ENCODE data around the gene ZC3H12A. TPM values are rescaled to one million over a fixed set of nuclear protein-coding genes. Genes with fewer than 3 reads are reported as not detected.

ZC3H12A gene
- total RNA-seq, 1 experiment from 2014 or later = 9.4 TPM

DNA sequence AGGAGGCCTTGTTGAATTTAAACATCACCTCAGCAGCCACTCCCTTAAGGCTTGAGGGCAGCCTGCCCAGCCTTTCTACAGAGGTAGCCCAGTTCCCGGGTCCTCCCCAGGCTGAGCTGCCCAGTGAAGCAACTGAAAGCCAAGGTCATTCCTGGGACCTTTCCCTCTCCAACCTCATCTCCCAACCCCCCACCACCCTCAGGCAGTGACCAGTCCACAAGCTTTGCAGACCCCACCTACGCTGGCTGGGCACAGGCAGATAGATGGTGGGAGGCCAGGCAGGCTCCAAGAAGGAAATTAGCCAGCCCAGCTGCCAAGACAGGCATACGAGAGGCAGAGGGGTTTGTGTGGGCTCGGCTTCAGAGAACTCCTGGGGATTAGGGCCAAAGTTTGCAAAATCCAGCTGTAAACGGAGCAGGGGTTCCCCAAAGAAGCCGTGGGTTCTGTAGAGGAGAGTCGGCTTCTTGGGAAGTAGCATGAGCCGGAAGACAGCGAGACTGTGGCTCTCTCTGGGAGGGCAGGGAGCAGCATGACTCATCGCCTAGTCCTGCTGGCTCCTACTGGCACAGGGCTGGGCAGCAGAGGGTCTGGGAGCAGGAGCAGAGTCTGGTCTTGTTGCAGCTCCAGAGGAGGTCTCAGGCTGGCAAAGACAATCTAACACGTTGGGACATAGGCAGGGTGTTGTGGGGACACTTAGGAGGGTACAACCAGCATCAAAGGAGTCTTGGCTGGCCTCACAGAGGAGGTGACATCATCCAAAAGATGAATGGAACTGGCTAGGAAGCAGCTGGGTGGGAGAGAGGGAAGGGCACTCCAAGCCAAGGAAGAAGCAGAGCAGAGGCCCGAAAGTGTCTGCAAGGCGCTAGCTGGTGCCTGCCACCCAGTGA, 2.8 kb upstream of the ZC3H12A start:
- no TSS peak for BruUV-seq (replicated peaks)
- Histone ChIP-seq H3K4me3 (ENCODE audit: low read depth in 2 of 2, low read length in 2 of 2) (peak overlapping the region; percentile 7 to 50), H3K27ac (ENCODE audit: low read length) (peak overlapping the region; percentile 89), H3K27me3 (ENCODE audit: control insufficient read depth, insufficient read depth, low read length) (no peaks in the 10 kb centered on the region), H3K36me3 (ENCODE audit: control insufficient read depth, insufficient read depth, low read length) (no peaks in the 10 kb centered on the region), H3K9me3 (ENCODE audit: control insufficient read depth, insufficient read depth, low read depth, low read length) (no peaks in the 10 kb centered on the region), H3K4me1 (ENCODE audit: control insufficient read depth, insufficient read depth, low read length) (peaks cover 40% of the 10 kb centered on the region)
- TF ChIP-seq SIN3A (IDR thresholded peaks at IDR 0.05; ENCODE audit: borderline replicate concordance, insufficient read depth, low read depth, low read length) (0 out of 2 replicates have a peak, but pooled peaks have one; percentile 8), TCF7L2 (IDR thresholded peaks at IDR 0.05; ENCODE audit: low read depth, low read length) (peak; percentile 75; the same call in 1 of the 2 replicates)
- TF ChIP-seq, protein P1, sequence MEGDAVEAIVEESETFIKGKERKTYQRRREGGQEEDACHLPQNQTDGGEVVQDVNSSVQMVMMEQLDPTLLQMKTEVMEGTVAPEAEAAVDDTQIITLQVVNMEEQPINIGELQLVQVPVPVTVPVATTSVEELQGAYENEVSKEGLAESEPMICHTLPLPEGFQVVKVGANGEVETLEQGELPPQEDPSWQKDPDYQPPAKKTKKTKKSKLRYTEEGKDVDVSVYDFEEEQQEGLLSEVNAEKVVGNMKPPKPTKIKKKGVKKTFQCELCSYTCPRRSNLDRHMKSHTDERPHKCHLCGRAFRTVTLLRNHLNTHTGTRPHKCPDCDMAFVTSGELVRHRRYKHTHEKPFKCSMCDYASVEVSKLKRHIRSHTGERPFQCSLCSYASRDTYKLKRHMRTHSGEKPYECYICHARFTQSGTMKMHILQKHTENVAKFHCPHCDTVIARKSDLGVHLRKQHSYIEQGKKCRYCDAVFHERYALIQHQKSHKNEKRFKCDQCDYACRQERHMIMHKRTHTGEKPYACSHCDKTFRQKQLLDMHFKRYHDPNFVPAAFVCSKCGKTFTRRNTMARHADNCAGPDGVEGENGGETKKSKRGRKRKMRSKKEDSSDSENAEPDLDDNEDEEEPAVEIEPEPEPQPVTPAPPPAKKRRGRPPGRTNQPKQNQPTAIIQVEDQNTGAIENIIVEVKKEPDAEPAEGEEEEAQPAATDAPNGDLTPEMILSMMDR (IDR thresholded peaks at IDR 0.05) = no peak
- ATAC-seq (peak; percentile 84), DNase-seq (ENCODE audit: low read depth, low spot score) (peak; percentile 69)
- ChIA-PET CTCF (interaction anchor here (0.6 to 1.7 kb wide), 4 partner anchors 16 to 447 kb away, joined by 3 to 8 read pairs (median 6); partner anchors contain the start of gene MEAF6), POLR2A (interaction anchor here (0.6 kb wide), 1 partner anchor 1330 kb away, joined by 3 read pairs; no protein-coding TSS in a partner anchor)
- intact Hi-C loops (cut with micrococcal nuclease; ENCODE audit: unreplicated experiment) = no loop called here
- in situ Hi-C loops (cut with HindIII; ENCODE audit: low pct_unique_long_range_greater_than_20kb, low sequenced_read_pairs) = no loop called here

DNA sequence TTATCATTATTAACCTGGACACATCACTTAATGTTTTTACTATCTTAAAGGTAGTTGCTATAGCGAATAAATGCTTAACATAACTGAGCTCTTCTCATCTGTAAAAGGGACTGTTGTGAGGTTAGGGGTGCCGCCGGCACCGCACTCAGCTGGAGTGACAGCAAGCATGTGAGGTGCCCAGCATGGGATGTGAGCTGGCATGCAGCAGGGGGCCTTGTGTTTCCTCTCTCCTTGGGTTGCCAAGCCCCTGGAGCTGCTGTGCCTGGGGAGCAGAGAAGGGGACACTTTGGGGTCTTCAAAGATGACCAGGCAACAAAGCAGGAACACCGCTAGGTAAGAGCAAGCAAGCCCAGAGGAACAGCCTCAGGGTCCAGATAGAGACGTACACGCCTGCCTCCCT, 2.1 kb upstream of the ZC3H12A start:
- in situ Hi-C loops (cut with HindIII; ENCODE audit: low pct_unique_long_range_greater_than_20kb, low sequenced_read_pairs) (no loop called here), intact Hi-C loops (cut with micrococcal nuclease; ENCODE audit: unreplicated experiment) (no loop called here)
- H3K4me3 ChIP-seq (ENCODE audit: low read depth in 2 of 2, low read length in 2 of 2) = peak overlapping the region in 1 of 2 experiments; percentile 50; a peak in 1 of 4 replicates
- ChIA-PET POLR2A (no interaction called here), CTCF (interaction anchor here (0.7 to 1.7 kb wide), 3 partner anchors 15 to 42 kb away, joined by 3 to 7 read pairs (median 6); partner anchors contain the start of gene MEAF6)
- no peak for ATAC-seq
- no peak for DNase-seq (ENCODE audit: low read depth, low spot score)
- H3K36me3 ChIP-seq (ENCODE audit: control insufficient read depth, insufficient read depth, low read length) = no peaks in the 10 kb centered on the region
- H3K9me3 ChIP-seq (ENCODE audit: control insufficient read depth, insufficient read depth, low read depth, low read length) = no peaks in the 10 kb centered on the region
- TF ChIP-seq TCF7L2 (IDR thresholded peaks at IDR 0.05; ENCODE audit: low read depth, low read length) = no peak
- TF ChIP-seq, protein P1 (IDR thresholded peaks at IDR 0.05) = no peak
- TF ChIP-seq, protein P2, sequence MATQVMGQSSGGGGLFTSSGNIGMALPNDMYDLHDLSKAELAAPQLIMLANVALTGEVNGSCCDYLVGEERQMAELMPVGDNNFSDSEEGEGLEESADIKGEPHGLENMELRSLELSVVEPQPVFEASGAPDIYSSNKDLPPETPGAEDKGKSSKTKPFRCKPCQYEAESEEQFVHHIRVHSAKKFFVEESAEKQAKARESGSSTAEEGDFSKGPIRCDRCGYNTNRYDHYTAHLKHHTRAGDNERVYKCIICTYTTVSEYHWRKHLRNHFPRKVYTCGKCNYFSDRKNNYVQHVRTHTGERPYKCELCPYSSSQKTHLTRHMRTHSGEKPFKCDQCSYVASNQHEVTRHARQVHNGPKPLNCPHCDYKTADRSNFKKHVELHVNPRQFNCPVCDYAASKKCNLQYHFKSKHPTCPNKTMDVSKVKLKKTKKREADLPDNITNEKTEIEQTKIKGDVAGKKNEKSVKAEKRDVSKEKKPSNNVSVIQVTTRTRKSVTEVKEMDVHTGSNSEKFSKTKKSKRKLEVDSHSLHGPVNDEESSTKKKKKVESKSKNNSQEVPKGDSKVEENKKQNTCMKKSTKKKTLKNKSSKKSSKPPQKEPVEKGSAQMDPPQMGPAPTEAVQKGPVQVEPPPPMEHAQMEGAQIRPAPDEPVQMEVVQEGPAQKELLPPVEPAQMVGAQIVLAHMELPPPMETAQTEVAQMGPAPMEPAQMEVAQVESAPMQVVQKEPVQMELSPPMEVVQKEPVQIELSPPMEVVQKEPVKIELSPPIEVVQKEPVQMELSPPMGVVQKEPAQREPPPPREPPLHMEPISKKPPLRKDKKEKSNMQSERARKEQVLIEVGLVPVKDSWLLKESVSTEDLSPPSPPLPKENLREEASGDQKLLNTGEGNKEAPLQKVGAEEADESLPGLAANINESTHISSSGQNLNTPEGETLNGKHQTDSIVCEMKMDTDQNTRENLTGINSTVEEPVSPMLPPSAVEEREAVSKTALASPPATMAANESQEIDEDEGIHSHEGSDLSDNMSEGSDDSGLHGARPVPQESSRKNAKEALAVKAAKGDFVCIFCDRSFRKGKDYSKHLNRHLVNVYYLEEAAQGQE (IDR thresholded peaks at IDR 0.05; ENCODE audit: insufficient read depth in 1 of 2, low read depth in 2 of 2, low read length in 1 of 2) = no peak
- TF ChIP-seq POLR2AphosphoS5 (IDR thresholded peaks at IDR 0.05; ENCODE audit: low read depth, low read length) = no peak
- TF ChIP-seq SIN3A (IDR thresholded peaks at IDR 0.05; ENCODE audit: borderline replicate concordance, insufficient read depth, low read depth, low read length) = no peak
- BruUV-seq (replicated peaks) = no TSS peak
- peak overlapping the region; percentile 89 for H3K27ac ChIP-seq (ENCODE audit: low read length)
- no peaks in the 10 kb centered on the region for H3K27me3 ChIP-seq (ENCODE audit: control insufficient read depth, insufficient read depth, low read length)
- H3K4me1 ChIP-seq (ENCODE audit: control insufficient read depth, insufficient read depth, low read length) = peaks cover 47% of the 10 kb centered on the region

All from Panc1 (cell line).